A673 (cell line): ENCODE measurements around the gene TJP1. TPM values are rescaled to one million over a fixed set of nuclear protein-coding genes. Genes with fewer than 3 reads are reported as not detected.

Experiments
- BruUV-seq: library from RNA; stranded (reverse); fragments of 400-500 nt; replicated peaks from 2 replicates; lab custom pipeline; 2021; lab: Mats Ljungman, UMichigan
- CTCF ChIA-PET: fragments of 300-600 bp; sonication (Branson Sonifier 250); formaldehyde crosslinking; loops from one replicate; lab custom pipeline; 2022; ENCODE audit warnings: antibody characterized with exemption; lab: Charles Lee
- POLR2A ChIA-PET: fragments of 300-600 bp; sonication (Branson Sonifier 250); formaldehyde crosslinking; loops from one replicate; lab custom pipeline; 2022; ENCODE audit warnings: antibody characterized with exemption; ENCODE audit not compliant: low non-redundant PET; lab: Charles Lee
- DNase-seq: peaks from one replicate; pipeline ENCODE4 v3.0.0-alpha.2; 2015; ENCODE audit warnings: low spot score
- H3K27ac ChIP-seq: fragments of 200-600 bp; sonication (generic); 2 replicates; pipeline ENCODE4 v1.5.1; 2016; ENCODE audit warnings: mixed run types, low read depth, mild to moderate bottlenecking, mixed read lengths, antibody characterized with exemption, low read length; ENCODE audit not compliant: poor library complexity, severe bottlenecking
- H3K27me3 ChIP-seq: fragments of 200-600 bp; sonication (generic); replicated peaks from 2 replicates; pipeline ENCODE4 v1.6.1; 2017; ENCODE audit warnings: mixed run types, low read depth, mild to moderate bottlenecking, mixed read lengths, antibody characterized with exemption, low read length; ENCODE audit not compliant: insufficient read depth, poor library complexity
- H3K36me3 ChIP-seq: fragments of 200-600 bp; sonication (generic); 2 replicates; pipeline ENCODE4 v1.6.1; 2016; ENCODE audit warnings: mixed run types, mild to moderate bottlenecking, mixed read lengths, antibody characterized with exemption, low read length; ENCODE audit not compliant: insufficient read depth, poor library complexity, severe bottlenecking
- H3K4me1 ChIP-seq: fragments of 200-600 bp; sonication (generic); 2 replicates; pipeline ENCODE4 v1.6.1; 2017; ENCODE audit warnings: mixed run types, mild to moderate bottlenecking, mixed read lengths, antibody characterized with exemption, low read length; ENCODE audit not compliant: insufficient read depth, poor library complexity, severe bottlenecking
- H3K4me3 ChIP-seq: fragments of 200-600 bp; sonication (generic); 2 replicates; pipeline ENCODE4 v1.5.1; 2016; ENCODE audit warnings: low read depth, mixed run types, mild to moderate bottlenecking, mixed read lengths, low read length; ENCODE audit not compliant: poor library complexity, severe bottlenecking
- H3K9me3 ChIP-seq: fragments of 200-600 bp; sonication (generic); 2 replicates; pipeline ENCODE4 v1.6.1; 2016; ENCODE audit warnings: mixed run types, low read depth, mild to moderate bottlenecking, mixed read lengths, antibody characterized with exemption, low read length; ENCODE audit not compliant: poor library complexity, severe bottlenecking
- EZH2 ChIP-seq: fragments of 200-600 bp; sonication (generic); IDR thresholded peaks from 2 replicates; pipeline ENCODE4 v1.6.1; 2017; ENCODE audit warnings: borderline replicate concordance, low read depth, mild to moderate bottlenecking, mixed read lengths, antibody characterized with exemption, low read length; ENCODE audit not compliant: poor library complexity, severe bottlenecking
- intact Hi-C: fragments of 100-400 bp; cut with micrococcal nuclease; formaldehyde crosslinking; loops from one replicate; pipeline ENCODE4 v1.10.0; 2022; ENCODE audit not compliant: unreplicated experiment
- total RNA-seq: library from RNA; stranded (reverse); gene quantifications from 2 replicates; pipeline ENCODE4 v1.2.3, GENCODE V29; 2021
- TF ChIP-seq, protein P1 (sequence below): fragments of 300-800, 200-600 bp; sonication (generic); conservative IDR thresholded peaks from 2 replicates; pipeline ENCODE4 v1.5.1; 2017; ENCODE audit warnings: low read depth, mild to moderate bottlenecking, antibody characterized with exemption, low read length, moderate library complexity, mixed read lengths

Gene TJP1
- total RNA-seq, 1 experiment from 2014 or later = 34.7 TPM

DNA sequence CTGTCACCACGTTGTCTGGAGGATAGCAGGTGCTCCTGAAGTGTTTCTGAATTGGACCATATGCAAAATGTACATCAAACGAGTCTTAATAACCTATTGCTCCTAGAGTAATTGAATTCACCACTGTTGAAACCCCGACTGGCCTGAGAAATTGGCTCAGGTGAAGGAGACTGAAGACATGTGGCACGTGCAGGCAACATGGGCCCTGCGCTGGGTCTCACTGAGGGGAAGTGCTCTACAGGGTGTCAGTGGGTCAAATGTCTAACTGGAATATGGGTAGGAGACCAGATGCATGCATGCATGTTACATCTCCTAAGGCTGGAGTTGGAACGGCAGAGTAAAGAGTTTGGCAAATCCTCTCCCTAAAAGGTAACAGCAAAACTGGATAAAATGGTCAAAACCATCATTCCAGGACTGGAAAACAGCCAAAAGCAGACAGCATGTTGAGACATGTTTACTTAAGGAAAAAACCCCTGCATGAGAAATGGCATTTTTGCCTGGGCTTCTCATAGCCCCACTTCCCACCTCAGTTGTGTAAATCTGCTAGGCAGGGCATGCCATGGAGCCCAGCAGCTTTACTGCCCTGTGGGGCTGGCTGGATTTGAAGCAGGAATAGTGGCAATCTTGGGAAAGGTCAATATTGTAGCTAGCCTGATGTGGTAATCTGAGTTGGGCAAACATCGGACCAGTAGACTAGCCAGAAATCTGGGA, 131.3 kb downstream of the TJP1 start:
- H3K4me3 ChIP-seq = no peak overlapping the region
- H3K36me3 ChIP-seq = no peaks in the 10 kb centered on the region
- no TSS peak for BruUV-seq
- DNase-seq = no peak
- TF ChIP-seq, protein P1, sequence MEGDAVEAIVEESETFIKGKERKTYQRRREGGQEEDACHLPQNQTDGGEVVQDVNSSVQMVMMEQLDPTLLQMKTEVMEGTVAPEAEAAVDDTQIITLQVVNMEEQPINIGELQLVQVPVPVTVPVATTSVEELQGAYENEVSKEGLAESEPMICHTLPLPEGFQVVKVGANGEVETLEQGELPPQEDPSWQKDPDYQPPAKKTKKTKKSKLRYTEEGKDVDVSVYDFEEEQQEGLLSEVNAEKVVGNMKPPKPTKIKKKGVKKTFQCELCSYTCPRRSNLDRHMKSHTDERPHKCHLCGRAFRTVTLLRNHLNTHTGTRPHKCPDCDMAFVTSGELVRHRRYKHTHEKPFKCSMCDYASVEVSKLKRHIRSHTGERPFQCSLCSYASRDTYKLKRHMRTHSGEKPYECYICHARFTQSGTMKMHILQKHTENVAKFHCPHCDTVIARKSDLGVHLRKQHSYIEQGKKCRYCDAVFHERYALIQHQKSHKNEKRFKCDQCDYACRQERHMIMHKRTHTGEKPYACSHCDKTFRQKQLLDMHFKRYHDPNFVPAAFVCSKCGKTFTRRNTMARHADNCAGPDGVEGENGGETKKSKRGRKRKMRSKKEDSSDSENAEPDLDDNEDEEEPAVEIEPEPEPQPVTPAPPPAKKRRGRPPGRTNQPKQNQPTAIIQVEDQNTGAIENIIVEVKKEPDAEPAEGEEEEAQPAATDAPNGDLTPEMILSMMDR = no peak
- TF ChIP-seq EZH2 = no peak
- intact Hi-C loops = no loop called here
- ChIA-PET CTCF (no interaction called here), POLR2A (no interaction called here)
- H3K4me1 ChIP-seq = no peaks in the 10 kb centered on the region
- H3K9me3 ChIP-seq = no peaks in the 10 kb centered on the region
- no peaks in the 10 kb centered on the region for H3K27me3 ChIP-seq
- H3K27ac ChIP-seq = no peak overlapping the region

DNA sequence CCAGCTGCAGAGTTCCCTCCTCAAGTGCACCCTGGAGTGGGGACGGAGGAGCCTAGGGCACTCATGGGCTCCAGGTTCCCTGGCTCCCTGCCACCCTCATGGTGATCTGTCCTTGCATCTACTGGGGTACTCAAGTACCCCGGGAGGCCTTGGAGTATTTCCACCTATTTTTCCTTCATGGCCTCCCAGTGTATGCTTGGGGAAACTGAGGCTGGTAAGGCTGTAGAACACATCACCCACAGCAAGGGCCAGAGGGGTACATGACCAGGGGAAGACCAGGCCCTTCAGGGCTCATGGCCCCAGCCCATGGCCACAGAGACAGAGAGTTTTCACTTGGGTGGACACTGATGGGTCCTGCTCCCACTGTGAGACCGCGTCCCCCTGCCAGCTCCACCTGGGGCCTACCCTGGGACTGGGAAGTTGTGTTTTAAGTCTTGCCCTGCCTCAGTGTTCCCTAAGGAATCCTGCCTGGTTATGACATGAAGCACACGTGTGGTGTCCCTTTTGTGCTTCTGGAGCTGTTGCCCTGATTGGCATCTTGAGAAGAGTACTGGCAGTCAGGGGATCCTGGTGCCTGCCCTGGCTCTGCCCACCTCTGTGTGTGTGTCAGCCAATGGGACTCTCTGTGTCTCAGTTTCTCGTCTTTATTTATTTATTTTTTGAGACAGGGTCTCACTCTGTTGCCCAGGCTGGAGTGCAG, 132.8 kb downstream of the TJP1 start:
- H3K27ac ChIP-seq = no peak overlapping the region
- no peak overlapping the region for H3K4me3 ChIP-seq
- no TSS peak for BruUV-seq
- H3K36me3 ChIP-seq = no peaks in the 10 kb centered on the region
- H3K4me1 ChIP-seq = no peaks in the 10 kb centered on the region
- DNase-seq = no peak
- POLR2A ChIA-PET = no interaction called here
- H3K27me3 ChIP-seq = no peaks in the 10 kb centered on the region
- H3K9me3 ChIP-seq = no peaks in the 10 kb centered on the region
- intact Hi-C loops = no loop called here
- TF ChIP-seq, protein P1 = no peak
- TF ChIP-seq EZH2 = no peak
- CTCF ChIA-PET = no interaction called here

DNA sequence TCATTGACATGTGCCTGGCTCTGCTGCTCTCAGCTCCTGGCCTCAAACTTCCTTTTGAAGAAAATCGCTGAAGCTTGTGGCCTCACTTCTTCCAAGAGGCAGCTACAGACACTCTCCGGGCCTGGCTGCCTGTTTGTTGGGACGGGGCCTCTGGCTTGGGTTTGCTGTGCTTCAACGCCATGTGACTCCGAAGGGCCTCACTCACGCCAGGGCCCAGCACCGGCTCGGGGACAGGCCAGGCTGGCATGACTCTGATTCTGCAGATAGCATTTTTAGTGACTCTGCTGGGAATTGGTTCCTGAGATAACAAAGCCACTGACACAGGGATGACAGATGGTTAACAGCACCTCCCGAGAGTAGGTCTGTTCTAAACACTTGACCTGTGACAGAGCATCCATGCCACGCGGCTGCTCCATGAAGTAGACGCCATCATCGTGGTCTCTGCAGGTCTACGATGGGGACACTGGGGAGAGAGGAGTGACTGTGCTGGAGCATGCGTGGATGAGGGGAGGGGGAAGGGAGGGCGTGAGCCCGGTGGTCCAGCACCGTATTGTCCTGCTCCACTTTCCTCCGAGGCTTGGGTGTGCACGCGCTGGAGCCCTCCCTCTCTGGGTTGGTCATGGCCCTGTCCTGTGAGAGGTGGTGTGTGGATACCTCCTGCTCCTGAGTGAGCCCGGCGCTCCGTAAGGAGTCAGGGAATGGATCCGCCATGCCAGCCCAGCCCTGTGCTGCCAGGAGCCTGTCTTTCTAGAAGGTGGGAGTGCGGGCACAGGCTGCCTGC, 133.6 kb downstream of the TJP1 start:
- Histone ChIP-seq H3K4me3 (no peak overlapping the region), H3K36me3 (no peaks in the 10 kb centered on the region), H3K4me1 (no peaks in the 10 kb centered on the region), H3K9me3 (no peaks in the 10 kb centered on the region), H3K27me3 (no peaks in the 10 kb centered on the region), H3K27ac (no peak overlapping the region)
- ChIA-PET CTCF (no interaction called here), POLR2A (no interaction called here)
- intact Hi-C loops = no loop called here
- no TSS peak for BruUV-seq
- no peak for TF ChIP-seq EZH2
- TF ChIP-seq, protein P1 = no peak
- no peak for DNase-seq
